ENCODE measurements around the gene TEX14.
"Not testable (repeated sequence)": the region's sequence is repeated elsewhere in the genome, so short reads cannot be mapped to it uniquely, and the experiment has no call there.

Gene TEX14

DNA sequence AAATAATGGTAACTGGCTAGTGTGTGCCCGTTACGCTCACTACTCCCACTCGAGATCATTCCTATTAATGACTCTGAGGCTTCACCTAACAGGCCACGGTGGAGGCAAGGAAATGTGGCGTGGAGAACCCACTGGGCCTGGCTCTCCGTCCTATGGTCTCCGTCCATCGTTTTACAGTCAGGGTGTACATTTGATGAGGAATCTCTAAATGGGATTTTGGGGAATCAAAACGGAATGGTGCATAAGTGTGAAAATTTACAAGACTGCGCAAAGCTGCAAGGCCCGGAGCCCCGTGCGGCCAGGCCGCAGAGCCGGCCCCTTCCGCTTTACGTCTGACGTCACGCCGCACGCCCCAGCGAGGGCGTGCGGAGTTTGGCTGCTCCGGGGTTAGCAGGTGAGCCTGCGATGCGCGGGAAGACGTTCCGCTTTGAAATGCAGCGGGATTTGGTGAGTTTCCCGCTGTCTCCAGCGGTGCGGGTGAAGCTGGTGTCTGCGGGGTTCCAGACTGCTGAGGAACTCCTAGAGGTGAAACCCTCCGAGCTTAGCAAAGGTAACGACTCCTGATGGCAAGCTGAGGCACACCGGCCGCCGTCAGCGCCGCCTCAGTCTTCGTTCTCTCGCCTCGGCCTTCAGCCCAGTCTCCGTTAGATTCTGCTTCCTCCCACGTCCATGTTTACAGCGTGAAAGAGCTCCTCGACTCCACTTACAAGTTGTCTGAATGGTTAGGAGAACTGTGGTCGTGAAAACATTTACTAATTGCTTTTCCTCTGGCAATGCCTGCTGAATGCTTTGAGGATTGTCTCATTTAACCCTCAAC lies 602 bp upstream of the TEX14 start, which contains the start of gene RAD51C:
RAD51C (plus strand) TSS at position 364 of the 817 bp plus-strand sequence; CDS start at position 406, 42 bp downstream.
- TF ChIP-seq CTCF (conservative IDR thresholded peaks at IDR 0.05; ENCODE audit: low read depth, low read length), result no peak

GRCh38 chr17:58690033-58690432 lies 1.8 kb downstream of the TEX14 start:
- DNase-seq (ENCODE audit: low read depth); H3K4me3 ChIP-seq (ENCODE audit: low read length): not testable (repeated sequence)

More for the DNA sequence above, 602 bp upstream of the TEX14 start, which contains the start of gene RAD51C:
- peak; percentile 46 for DNase-seq (ENCODE audit: low read depth)
- peak within 1 kb of the TSS; percentile 75 for H3K4me3 ChIP-seq (ENCODE audit: low read length)

DNA sequence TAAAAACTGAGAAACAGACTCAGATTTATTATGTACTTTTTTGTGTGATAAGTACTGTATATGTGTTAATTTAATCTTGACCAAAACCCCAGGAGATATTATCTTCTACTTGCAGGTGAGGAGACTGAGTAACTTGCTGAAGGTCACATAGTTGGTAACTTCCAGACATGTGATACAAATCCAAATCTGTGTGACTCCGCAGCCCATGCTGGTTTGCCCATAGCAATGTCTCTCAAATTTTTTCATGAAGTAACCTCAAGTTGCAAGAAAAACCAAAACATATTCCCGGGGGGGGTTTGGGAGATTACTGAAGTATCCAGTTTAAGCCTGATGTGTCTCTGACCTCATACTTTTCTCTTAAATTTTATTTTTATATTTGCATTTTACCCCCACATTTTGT lies 3.3 kb downstream of the TEX14 start:
- no peak for DNase-seq (ENCODE audit: low read depth)
- no peak for TF ChIP-seq CTCF (conservative IDR thresholded peaks at IDR 0.05; ENCODE audit: low read depth, low read length)
- no peak overlapping the region for H3K4me3 ChIP-seq (ENCODE audit: low read length)

DNA sequence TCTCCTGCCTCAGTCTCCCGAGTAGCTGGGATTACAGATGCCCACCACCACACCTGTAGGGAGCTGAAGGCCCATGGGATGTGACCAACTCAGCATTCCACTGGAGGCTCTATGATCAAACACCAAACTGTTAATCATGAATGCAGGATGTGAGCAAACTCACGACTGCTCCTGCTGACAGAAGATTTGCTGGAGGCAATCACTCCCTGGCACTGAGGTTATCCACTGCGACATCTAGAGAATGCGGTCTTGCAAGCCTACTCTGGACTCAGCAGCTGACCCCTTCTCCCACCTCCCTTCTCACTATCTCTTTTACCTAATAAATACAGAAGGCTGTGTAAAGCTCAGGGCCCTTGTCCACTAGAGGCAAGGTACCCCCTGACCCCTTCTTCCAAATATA lies 4.9 kb downstream of the TEX14 start:
- no peak overlapping the region for H3K4me3 ChIP-seq (ENCODE audit: low read length)
- no peak for TF ChIP-seq CTCF (conservative IDR thresholded peaks at IDR 0.05; ENCODE audit: low read depth, low read length)
- DNase-seq (ENCODE audit: low read depth), result no peak

DNA sequence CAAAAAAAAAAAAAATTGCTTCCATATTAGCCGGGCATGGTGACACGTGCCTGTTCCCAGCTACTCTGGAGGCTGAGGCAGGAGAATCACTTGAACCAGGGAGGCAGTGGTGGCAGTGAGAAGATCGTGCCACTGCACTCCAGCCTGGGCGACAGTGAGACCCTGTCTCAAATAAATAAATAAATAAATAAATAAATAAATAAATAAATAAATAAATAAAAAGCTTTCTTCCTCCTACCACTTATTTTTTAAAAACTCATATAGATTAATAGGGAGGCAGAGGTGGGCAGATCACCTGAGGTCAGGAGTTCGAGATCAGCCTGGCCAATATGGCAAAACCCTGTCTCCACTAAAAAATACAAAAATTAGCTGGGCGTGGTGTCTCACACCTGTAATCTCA lies 7.4 kb downstream of the TEX14 start:
- not testable (repeated sequence) for DNase-seq (ENCODE audit: low read depth); H3K4me3 ChIP-seq (ENCODE audit: low read length)

GRCh38 chr17:58684003-58684402 lies 7.8 kb downstream of the TEX14 start:
- no peak for TF ChIP-seq CTCF (conservative IDR thresholded peaks at IDR 0.05; ENCODE audit: low read depth, low read length)
- no peak for DNase-seq (ENCODE audit: low read depth)
- H3K4me3 ChIP-seq (ENCODE audit: low read length), result no peak overlapping the region

DNA sequence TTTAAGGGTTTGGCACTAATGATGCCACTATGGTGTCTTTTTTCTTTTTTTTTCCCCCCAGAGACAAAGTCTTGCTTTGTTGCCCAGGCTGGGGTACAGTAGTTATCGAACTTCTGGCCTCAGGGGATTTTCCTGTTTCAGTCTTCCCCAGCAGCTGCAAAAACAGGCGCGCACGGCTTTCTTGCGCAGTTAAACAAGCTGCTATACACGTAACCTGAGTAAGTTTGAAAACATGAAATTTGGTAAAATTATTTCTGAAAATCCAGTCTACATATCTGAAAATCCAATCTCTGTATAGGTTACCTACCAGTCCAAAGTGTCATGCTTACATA lies 11.8 kb downstream of the TEX14 start:
- TF ChIP-seq CTCF (conservative IDR thresholded peaks at IDR 0.05; ENCODE audit: low read depth, low read length), result no peak
- no peak for DNase-seq (ENCODE audit: low read depth)
- no peak overlapping the region for H3K4me3 ChIP-seq (ENCODE audit: low read length)

GRCh38 chr17:58679263-58680037 lies 12.4 kb downstream of the TEX14 start:
- H3K4me3 ChIP-seq (ENCODE audit: low read length), result no peak overlapping the region
- no peak for TF ChIP-seq CTCF (conservative IDR thresholded peaks at IDR 0.05; ENCODE audit: low read depth, low read length)
- DNase-seq (ENCODE audit: low read depth), result no peak

GRCh38 chr17:58678287-58678686 lies 13.6 kb downstream of the TEX14 start:
- not testable (repeated sequence) for H3K4me3 ChIP-seq (ENCODE audit: low read length)

More at GRCh38 chr17:58678287-58678686, 13.6 kb downstream of the TEX14 start:
- not testable (repeated sequence) for DNase-seq (ENCODE audit: low read depth)
